Type B pancreatic cell (in vitro differentiated cells): ENCODE results near the gene NDUFB11. TPM values are rescaled to one million over a fixed set of nuclear protein-coding genes. Genes with fewer than 3 reads are reported as not detected.

Source experiments
- DNase-seq: peaks from one replicate; pipeline ENCODE4 v3.0.0; 2021; ENCODE audit warnings: mixed read lengths; ENCODE audit not compliant: unreplicated experiment; ENCODE audit errors: extremely low spot score
- H3K27ac Mint-ChIP-seq: 2 replicates; pipeline ENCODE4 v1.8.0; 2021; ENCODE audit warnings: mild to moderate bottlenecking, mixed read lengths
- H3K27me3 Mint-ChIP-seq: 2 replicates; pipeline ENCODE4 v1.8.0; 2021; ENCODE audit warnings: mixed read lengths
- H3K36me3 Mint-ChIP-seq: 2 replicates; pipeline ENCODE4 v1.8.0; 2021; ENCODE audit warnings: mixed read lengths
- H3K4me1 Mint-ChIP-seq: one replicate; pipeline ENCODE4 v1.8.0; 2021; ENCODE audit warnings: mixed read lengths; ENCODE audit not compliant: unreplicated experiment
- H3K4me3 Mint-ChIP-seq: 2 replicates; pipeline ENCODE4 v1.8.0; 2021; ENCODE audit warnings: mild to moderate bottlenecking, mixed read lengths
- H3K9me3 Mint-ChIP-seq: 2 replicates; pipeline ENCODE4 v1.8.0; 2021; ENCODE audit warnings: mixed read lengths
- total RNA-seq: library from RNA; stranded (reverse); gene quantifications from 2 replicates; pipeline ENCODE4 v1.2.1, GENCODE V29; 2021; ENCODE audit warnings: low replicate concordance
- TF ChIP-seq, protein P1 (sequence below): fragments of 200-600 bp; sonication (generic); conservative IDR thresholded peaks from 2 replicates; pipeline ENCODE4 v1.5.0; 2021; ENCODE audit warnings: antibody characterized with exemption, mild to moderate bottlenecking

The NDUFB11 gene
- total RNA-seq, 1 donor from 2014 or later: 103 TPM

- no peaks in the 10 kb centered on the region for H3K4me1 Mint-ChIP-seq
- no peak for DNase-seq
- no peak overlapping the region for H3K27ac Mint-ChIP-seq
- no peaks in the 10 kb centered on the region for H3K9me3 Mint-ChIP-seq
- TF ChIP-seq, protein P1, sequence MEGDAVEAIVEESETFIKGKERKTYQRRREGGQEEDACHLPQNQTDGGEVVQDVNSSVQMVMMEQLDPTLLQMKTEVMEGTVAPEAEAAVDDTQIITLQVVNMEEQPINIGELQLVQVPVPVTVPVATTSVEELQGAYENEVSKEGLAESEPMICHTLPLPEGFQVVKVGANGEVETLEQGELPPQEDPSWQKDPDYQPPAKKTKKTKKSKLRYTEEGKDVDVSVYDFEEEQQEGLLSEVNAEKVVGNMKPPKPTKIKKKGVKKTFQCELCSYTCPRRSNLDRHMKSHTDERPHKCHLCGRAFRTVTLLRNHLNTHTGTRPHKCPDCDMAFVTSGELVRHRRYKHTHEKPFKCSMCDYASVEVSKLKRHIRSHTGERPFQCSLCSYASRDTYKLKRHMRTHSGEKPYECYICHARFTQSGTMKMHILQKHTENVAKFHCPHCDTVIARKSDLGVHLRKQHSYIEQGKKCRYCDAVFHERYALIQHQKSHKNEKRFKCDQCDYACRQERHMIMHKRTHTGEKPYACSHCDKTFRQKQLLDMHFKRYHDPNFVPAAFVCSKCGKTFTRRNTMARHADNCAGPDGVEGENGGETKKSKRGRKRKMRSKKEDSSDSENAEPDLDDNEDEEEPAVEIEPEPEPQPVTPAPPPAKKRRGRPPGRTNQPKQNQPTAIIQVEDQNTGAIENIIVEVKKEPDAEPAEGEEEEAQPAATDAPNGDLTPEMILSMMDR: no peak
- H3K36me3 Mint-ChIP-seq: peaks cover 7% of the 10 kb centered on the region
- no peaks in the 10 kb centered on the region for H3K27me3 Mint-ChIP-seq
- H3K4me3 Mint-ChIP-seq: no peak overlapping the region
Measured at GRCh38 chrX:47178337-47178736, 33.8 kb upstream of the NDUFB11 start.

- H3K4me3 Mint-ChIP-seq: no peak overlapping the region
- TF ChIP-seq, protein P1: no peak
- H3K27me3 Mint-ChIP-seq: no peaks in the 10 kb centered on the region
- peaks cover 3% of the 10 kb centered on the region for H3K36me3 Mint-ChIP-seq
- DNase-seq: no peak
- no peak overlapping the region for H3K27ac Mint-ChIP-seq
- no peaks in the 10 kb centered on the region for H3K4me1 Mint-ChIP-seq
- H3K9me3 Mint-ChIP-seq: no peaks in the 10 kb centered on the region
Measured at GRCh38 chrX:47177079-47177478, 32.6 kb upstream of the NDUFB11 start.

- Mint-ChIP-seq H3K4me3 (no peak overlapping the region), H3K36me3 (peaks cover 3% of the 10 kb centered on the region), H3K4me1 (no peaks in the 10 kb centered on the region), H3K27ac (no peak overlapping the region), H3K9me3 (no peaks in the 10 kb centered on the region), H3K27me3 (no peaks in the 10 kb centered on the region)
- TF ChIP-seq, protein P1: no peak
- no peak for DNase-seq
Measured at GRCh38 chrX:47176101-47176740, 31.7 kb upstream of the NDUFB11 start.

- no peaks in the 10 kb centered on the region for H3K27me3 Mint-ChIP-seq
- H3K9me3 Mint-ChIP-seq: no peaks in the 10 kb centered on the region
- H3K27ac Mint-ChIP-seq: no peak overlapping the region
- TF ChIP-seq, protein P1: no peak
- H3K36me3 Mint-ChIP-seq: peaks cover 3% of the 10 kb centered on the region
- DNase-seq: no peak
- H3K4me3 Mint-ChIP-seq: no peak overlapping the region
- H3K4me1 Mint-ChIP-seq: no peaks in the 10 kb centered on the region
Measured at GRCh38 chrX:47175588-47175980, 31.1 kb upstream of the NDUFB11 start.

DNA sequence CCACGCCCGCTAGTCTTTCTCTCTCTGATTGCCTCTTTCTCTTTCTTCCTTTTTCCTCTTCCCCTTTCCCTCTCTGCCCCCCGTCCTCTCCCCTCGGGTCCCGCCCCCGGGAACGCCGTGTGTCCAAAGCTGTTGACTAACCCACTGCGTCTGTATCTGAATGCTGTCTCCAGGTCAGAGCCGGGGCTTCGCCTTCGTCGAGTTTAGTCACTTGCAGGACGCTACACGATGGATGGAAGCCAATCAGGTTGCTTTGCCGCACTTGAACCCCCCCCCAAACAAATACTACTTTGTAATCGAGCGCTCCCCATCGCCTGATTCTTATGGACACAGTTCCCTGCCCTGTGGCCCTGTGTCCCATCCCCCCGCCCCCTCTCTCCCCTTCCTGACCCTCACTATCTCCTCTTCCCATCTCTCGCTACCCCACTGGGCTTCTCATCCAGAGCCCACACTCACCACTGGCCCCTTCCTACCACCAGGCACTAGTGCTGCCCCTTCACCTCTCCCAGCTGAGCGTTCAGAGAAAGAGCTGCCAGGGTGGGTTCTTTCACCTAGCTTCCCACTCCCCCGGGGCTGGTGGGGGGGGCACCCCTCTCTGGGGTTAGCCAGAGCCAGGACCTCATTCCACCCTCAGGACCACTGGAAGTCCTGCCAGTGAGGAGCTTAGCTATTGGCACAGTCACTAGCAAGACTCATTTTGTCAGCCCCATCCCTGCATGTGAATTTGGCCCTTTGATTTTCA, 30.5 kb upstream of the NDUFB11 start:
- H3K9me3 Mint-ChIP-seq: no peaks in the 10 kb centered on the region
- no peak overlapping the region for H3K27ac Mint-ChIP-seq
- DNase-seq: no peak
- TF ChIP-seq, protein P1: no peak
- H3K4me1 Mint-ChIP-seq: no peaks in the 10 kb centered on the region
- H3K36me3 Mint-ChIP-seq: peaks cover 3% of the 10 kb centered on the region
- no peak overlapping the region for H3K4me3 Mint-ChIP-seq
- H3K27me3 Mint-ChIP-seq: no peaks in the 10 kb centered on the region
